RWPE1 (cell line): Measurements from ENCODE around the gene UGT3A1.

Source experiments
- CTCF ChIA-PET: fragments of 350-600 bp; sonication (Branson Sonifier 250); formaldehyde crosslinking; extraction: SDS; loops from one replicate; lab custom pipeline; 2021; lab: Yijun Ruan, JAX
- POLR2A ChIA-PET: fragments of 400-600 bp; formaldehyde crosslinking; extraction: SDS; loops from one replicate; lab custom pipeline; 2020; ENCODE audit warnings: antibody characterized with exemption; ENCODE audit not compliant: low non-redundant PET; lab: Yijun Ruan, JAX
- DNase-seq: peaks from one replicate; pipeline ENCODE4 v3.0.0; 2012; ENCODE audit warnings: low spot score
- H3K27ac ChIP-seq: fragments of 450-650 bp; 2 replicates; pipeline ENCODE4 v1.5.1; 2017
- CTCF ChIP-seq: fragments of 450-650 bp; conservative IDR thresholded peaks from 2 replicates; pipeline ENCODE4 v1.5.1; 2017; ENCODE audit warnings: low read depth, mild to moderate bottlenecking

Gene UGT3A1

GRCh38 chr5:36017004-36017403 lies 25.8 kb upstream of the UGT3A1 start:
- DNase-seq: no peak
- no peak overlapping the region for H3K27ac ChIP-seq
- no peak for TF ChIP-seq CTCF
- CTCF ChIA-PET: no interaction called here
- POLR2A ChIA-PET: no interaction called here

GRCh38 chr5:36013182-36013581 lies 22.0 kb upstream of the UGT3A1 start:
- DNase-seq: no peak
- TF ChIP-seq CTCF: no peak
- H3K27ac ChIP-seq: no peak overlapping the region
- ChIA-PET POLR2A (no interaction called here), CTCF (no interaction called here)

- DNase-seq: no peak
- POLR2A ChIA-PET: no interaction called here
- no peak overlapping the region for H3K27ac ChIP-seq
- CTCF ChIA-PET: interaction anchor here (0.6 kb wide), 1 partner anchor 85 kb away, joined by 3 read pairs; no protein-coding TSS in a partner anchor
- no peak for TF ChIP-seq CTCF
These were observed 18.5 kb upstream of the UGT3A1 start for GRCh38 chr5:36009698-36010097.

- POLR2A ChIA-PET: no interaction called here
- H3K27ac ChIP-seq: no peak overlapping the region
- CTCF ChIA-PET: no interaction called here
- DNase-seq: no peak
- TF ChIP-seq CTCF: no peak
These were observed 16.2 kb upstream of the UGT3A1 start for GRCh38 chr5:36007366-36007765.

- ChIA-PET CTCF (interaction anchor here (0.7 kb wide), 1 partner anchor 34 kb away, joined by 3 read pairs; no protein-coding TSS in a partner anchor), POLR2A (no interaction called here)
- no peak overlapping the region for H3K27ac ChIP-seq
- no peak for DNase-seq
- TF ChIP-seq CTCF: no peak
These were observed 15.0 kb upstream of the UGT3A1 start for GRCh38 chr5:36006163-36006562.

- POLR2A ChIA-PET: no interaction called here
- CTCF ChIA-PET: no interaction called here
- no peak for DNase-seq
- no peak for TF ChIP-seq CTCF
- no peak overlapping the region for H3K27ac ChIP-seq
These were observed 9.8 kb upstream of the UGT3A1 start for GRCh38 chr5:36001032-36001431.

- H3K27ac ChIP-seq: no peak overlapping the region
- DNase-seq: no peak
- CTCF ChIA-PET: no interaction called here
- no peak for TF ChIP-seq CTCF
- POLR2A ChIA-PET: no interaction called here
These were observed 8.4 kb upstream of the UGT3A1 start for GRCh38 chr5:35999547-35999946.
